A673 (cell line): Measurements from ENCODE around the gene RGCC. TPM values are rescaled to one million over a fixed set of nuclear protein-coding genes. Genes with fewer than 3 reads are reported as not detected.

ENCODE experiments used
- BruUV-seq: library from RNA; stranded (reverse); fragments of 400-500 nt; replicated peaks from 2 replicates; lab custom pipeline; 2021; lab: Mats Ljungman, UMichigan
- CTCF ChIA-PET: fragments of 300-600 bp; sonication (Branson Sonifier 250); formaldehyde crosslinking; loops from one replicate; lab custom pipeline; 2022; ENCODE audit warnings: antibody characterized with exemption; lab: Charles Lee
- POLR2A ChIA-PET: fragments of 300-600 bp; sonication (Branson Sonifier 250); formaldehyde crosslinking; loops from one replicate; lab custom pipeline; 2022; ENCODE audit warnings: antibody characterized with exemption; ENCODE audit not compliant: low non-redundant PET; lab: Charles Lee
- DNase-seq: peaks from one replicate; pipeline ENCODE4 v3.0.0-alpha.2; 2015; ENCODE audit warnings: low spot score
- H3K27ac ChIP-seq: fragments of 200-600 bp; sonication (generic); 2 replicates; pipeline ENCODE4 v1.5.1; 2016; ENCODE audit warnings: mixed run types, low read depth, mild to moderate bottlenecking, mixed read lengths, antibody characterized with exemption, low read length; ENCODE audit not compliant: poor library complexity, severe bottlenecking
- H3K27me3 ChIP-seq: fragments of 200-600 bp; sonication (generic); replicated peaks from 2 replicates; pipeline ENCODE4 v1.6.1; 2017; ENCODE audit warnings: mixed run types, low read depth, mild to moderate bottlenecking, mixed read lengths, antibody characterized with exemption, low read length; ENCODE audit not compliant: insufficient read depth, poor library complexity
- H3K36me3 ChIP-seq: fragments of 200-600 bp; sonication (generic); 2 replicates; pipeline ENCODE4 v1.6.1; 2016; ENCODE audit warnings: mixed run types, mild to moderate bottlenecking, mixed read lengths, antibody characterized with exemption, low read length; ENCODE audit not compliant: insufficient read depth, poor library complexity, severe bottlenecking
- H3K4me1 ChIP-seq: fragments of 200-600 bp; sonication (generic); 2 replicates; pipeline ENCODE4 v1.6.1; 2017; ENCODE audit warnings: mixed run types, mild to moderate bottlenecking, mixed read lengths, antibody characterized with exemption, low read length; ENCODE audit not compliant: insufficient read depth, poor library complexity, severe bottlenecking
- H3K4me3 ChIP-seq: fragments of 200-600 bp; sonication (generic); 2 replicates; pipeline ENCODE4 v1.5.1; 2016; ENCODE audit warnings: low read depth, mixed run types, mild to moderate bottlenecking, mixed read lengths, low read length; ENCODE audit not compliant: poor library complexity, severe bottlenecking
- H3K9me3 ChIP-seq: fragments of 200-600 bp; sonication (generic); 2 replicates; pipeline ENCODE4 v1.6.1; 2016; ENCODE audit warnings: mixed run types, low read depth, mild to moderate bottlenecking, mixed read lengths, antibody characterized with exemption, low read length; ENCODE audit not compliant: poor library complexity, severe bottlenecking
- CTCF ChIP-seq: fragments of 300-800, 200-600 bp; sonication (generic); conservative IDR thresholded peaks from 2 replicates; pipeline ENCODE4 v1.5.1; 2017; ENCODE audit warnings: low read depth, mild to moderate bottlenecking, antibody characterized with exemption, low read length, moderate library complexity, mixed read lengths
- EZH2 ChIP-seq: fragments of 200-600 bp; sonication (generic); IDR thresholded peaks from 2 replicates; pipeline ENCODE4 v1.6.1; 2017; ENCODE audit warnings: borderline replicate concordance, low read depth, mild to moderate bottlenecking, mixed read lengths, antibody characterized with exemption, low read length; ENCODE audit not compliant: poor library complexity, severe bottlenecking
- intact Hi-C: fragments of 100-400 bp; cut with micrococcal nuclease; formaldehyde crosslinking; loops from one replicate; pipeline ENCODE4 v1.10.0; 2022; ENCODE audit not compliant: unreplicated experiment
- total RNA-seq: library from RNA; stranded (reverse); gene quantifications from 2 replicates; pipeline ENCODE4 v1.2.3, GENCODE V29; 2021

The RGCC gene
- total RNA-seq, 1 experiment from 2014 or later = not detected

- H3K4me1 ChIP-seq = no peaks in the 10 kb centered on the region
- no peaks in the 10 kb centered on the region for H3K9me3 ChIP-seq
- H3K27me3 ChIP-seq = no peaks in the 10 kb centered on the region
- no TSS peak for BruUV-seq
- intact Hi-C loops = no loop called here
- H3K27ac ChIP-seq = no peak overlapping the region
- H3K4me3 ChIP-seq = no peak overlapping the region
- DNase-seq = no peak
- ChIA-PET POLR2A (no interaction called here), CTCF (no interaction called here)
- TF ChIP-seq EZH2 (no peak), CTCF (no peak)
- no peaks in the 10 kb centered on the region for H3K36me3 ChIP-seq
Observed at GRCh38 chr13:41413872-41414271, 43.5 kb upstream of the RGCC start.

- no TSS peak for BruUV-seq
- Histone ChIP-seq H3K4me3 (no peak overlapping the region), H3K9me3 (no peaks in the 10 kb centered on the region), H3K27me3 (no peaks in the 10 kb centered on the region), H3K27ac (no peak overlapping the region), H3K36me3 (no peaks in the 10 kb centered on the region), H3K4me1 (no peaks in the 10 kb centered on the region)
- POLR2A ChIA-PET = no interaction called here
- no peak for DNase-seq
- CTCF ChIA-PET = no interaction called here
- TF ChIP-seq EZH2 = no peak
- TF ChIP-seq CTCF = no peak
- intact Hi-C loops = no loop called here
Observed at GRCh38 chr13:41416276-41416675, 41.1 kb upstream of the RGCC start.

DNA sequence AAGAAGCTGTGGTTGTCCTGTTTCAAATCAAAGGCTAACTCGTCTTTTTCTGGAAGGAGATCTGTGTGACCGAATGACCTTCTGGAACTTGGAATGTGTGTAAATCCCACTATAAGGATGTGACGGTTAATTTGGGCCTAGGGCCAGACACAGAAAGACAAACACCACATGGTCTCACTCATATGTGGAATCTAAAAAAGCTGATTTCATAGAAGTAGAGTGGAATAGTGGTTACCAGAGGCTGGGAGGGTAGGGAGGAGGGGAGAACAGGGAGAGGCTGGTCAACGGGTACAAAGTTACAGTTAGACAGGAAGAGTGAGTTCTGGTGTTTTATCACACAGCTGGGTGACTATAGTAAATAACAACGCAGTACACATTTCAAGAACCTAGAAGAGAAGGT lies 39.3 kb upstream of the RGCC start:
- Histone ChIP-seq H3K9me3 (no peaks in the 10 kb centered on the region), H3K27me3 (no peaks in the 10 kb centered on the region), H3K4me1 (no peaks in the 10 kb centered on the region), H3K36me3 (no peaks in the 10 kb centered on the region), H3K27ac (no peak overlapping the region), H3K4me3 (no peak overlapping the region)
- TF ChIP-seq EZH2 = no peak
- no peak for TF ChIP-seq CTCF
- no TSS peak for BruUV-seq
- POLR2A ChIA-PET = no interaction called here
- intact Hi-C loops = no loop called here
- no peak for DNase-seq
- CTCF ChIA-PET = no interaction called here
